ENCODE results near the gene HDAC9. TPM values are rescaled to one million over a fixed set of nuclear protein-coding genes. Genes with fewer than 3 reads are reported as not detected.
"Not testable (repeated sequence)": the region's sequence is repeated elsewhere in the genome, so short reads cannot be mapped to it uniquely, and the experiment has no call there.

HDAC9 gene
- total RNA-seq, 2 donors from 2014 or later = 1.5 to 4.0 TPM

- 90 to 100% methylated on average over 1 to 3 of the region's 3 CpGs for WGBS, 2 experiments (ENCODE audit: insufficient coverage in 1 of 2, insufficient read length in 1 of 2)
- DNase-seq = no peak
- no peaks in the 10 kb centered on the region for H3K9me3 Mint-ChIP-seq
- H3K4me1 Mint-ChIP-seq = peaks cover 25% of the 10 kb centered on the region
- no peaks in the 10 kb centered on the region for H3K4me1 ChIP-seq (ENCODE audit: control insufficient read depth, insufficient read depth, low read length)
- no peak overlapping the region for H3K4me3 ChIP-seq (ENCODE audit: low read length)
- H3K36me3 ChIP-seq (ENCODE audit: control insufficient read depth, insufficient read depth, low read length) = no peaks in the 10 kb centered on the region
- H3K27ac Mint-ChIP-seq = no peak overlapping the region
- no peak overlapping the region for H3K9ac ChIP-seq (ENCODE audit: extremely low read depth, low read length, poor library complexity, severe bottlenecking)
- H3K27me3 ChIP-seq (ENCODE audit: control insufficient read depth, insufficient read depth, low read length, poor library complexity, severe bottlenecking) = peaks cover 12% of the 10 kb centered on the region
- H3K36me3 Mint-ChIP-seq (ENCODE audit: low read depth) = no peaks in the 10 kb centered on the region
- TF ChIP-seq CTCF (conservative IDR thresholded peaks at IDR 0.05) = no peak
- peaks cover 4% of the 10 kb centered on the region for H3K27me3 Mint-ChIP-seq (ENCODE audit: insufficient read depth)
- H3K27ac ChIP-seq (ENCODE audit: low read depth, low read length) = no peak overlapping the region
- H3K9me3 ChIP-seq (ENCODE audit: control insufficient read depth, low read length) = no peaks in the 10 kb centered on the region
- no peak overlapping the region for H3K4me3 Mint-ChIP-seq
Measured at GRCh38 chr7:18965657-18966056, 470.1 kb downstream of the HDAC9 start.

DNA sequence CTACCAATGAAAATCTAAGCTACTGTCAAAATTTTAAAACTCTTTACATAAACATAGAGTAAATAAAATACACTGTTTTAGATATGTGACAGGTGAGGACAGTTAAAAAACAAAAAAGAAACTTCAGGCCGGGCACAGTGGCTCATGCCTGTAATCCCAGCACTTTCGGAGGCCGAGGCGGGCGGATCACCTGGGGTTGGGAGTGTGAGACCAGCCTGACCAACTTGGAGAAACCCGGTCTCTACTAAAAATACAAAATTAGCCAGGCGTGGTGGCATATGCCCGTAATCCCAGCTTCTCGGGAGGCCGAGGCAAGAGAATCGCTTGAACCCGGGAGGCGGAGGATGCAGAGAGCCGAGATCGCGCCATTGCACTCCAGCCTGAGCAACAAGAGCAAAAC is 472.2 kb downstream of the HDAC9 start:
- H3K27me3 ChIP-seq (ENCODE audit: control insufficient read depth, insufficient read depth, low read length, poor library complexity, severe bottlenecking) = peaks cover 12% of the 10 kb centered on the region
- H3K27ac ChIP-seq (ENCODE audit: low read depth, low read length); H3K27ac Mint-ChIP-seq; H3K4me3 Mint-ChIP-seq; H3K4me1 ChIP-seq (ENCODE audit: control insufficient read depth, insufficient read depth, low read length); H3K9me3 ChIP-seq (ENCODE audit: control insufficient read depth, low read length); H3K36me3 ChIP-seq (ENCODE audit: control insufficient read depth, insufficient read depth, low read length); H3K4me3 ChIP-seq (ENCODE audit: low read length); H3K9ac ChIP-seq (ENCODE audit: extremely low read depth, low read length, poor library complexity, severe bottlenecking); H3K36me3 Mint-ChIP-seq (ENCODE audit: low read depth); DNase-seq; H3K27me3 Mint-ChIP-seq (ENCODE audit: insufficient read depth); H3K9me3 Mint-ChIP-seq: not testable (repeated sequence)
- H3K4me1 Mint-ChIP-seq = peaks cover 18% of the 10 kb centered on the region
- 92 to 94% methylated on average over 10 to 16 of the region's 16 CpGs for WGBS, 2 experiments (ENCODE audit: insufficient coverage in 1 of 2, insufficient read length in 1 of 2)

- Mint-ChIP-seq H3K36me3 (ENCODE audit: low read depth) (no peaks in the 10 kb centered on the region), H3K27ac (no peak overlapping the region), H3K27me3 (ENCODE audit: insufficient read depth) (no peaks in the 10 kb centered on the region), H3K4me1 (peaks cover 2% of the 10 kb centered on the region), H3K9me3 (no peaks in the 10 kb centered on the region), H3K4me3 (no peak overlapping the region)
- no peaks in the 10 kb centered on the region for H3K9me3 ChIP-seq (ENCODE audit: control insufficient read depth, low read length)
- H3K36me3 ChIP-seq (ENCODE audit: control insufficient read depth, insufficient read depth, low read length) = no peaks in the 10 kb centered on the region
- no peak for TF ChIP-seq CTCF (conservative IDR thresholded peaks at IDR 0.05)
- no peak for DNase-seq
- H3K4me1 ChIP-seq (ENCODE audit: control insufficient read depth, insufficient read depth, low read length) = no peaks in the 10 kb centered on the region
- no peak overlapping the region for H3K27ac ChIP-seq (ENCODE audit: low read depth, low read length)
- H3K9ac ChIP-seq (ENCODE audit: extremely low read depth, low read length, poor library complexity, severe bottlenecking) = no peak overlapping the region
- WGBS, 2 experiments (ENCODE audit: insufficient coverage in 1 of 2, insufficient read length in 1 of 2) = 100% methylated on average over 1 of the region's 1 CpG; no CpG with 5 or more reads in 1 of the 2 experiments
- no peaks in the 10 kb centered on the region for H3K27me3 ChIP-seq (ENCODE audit: control insufficient read depth, insufficient read depth, low read length, poor library complexity, severe bottlenecking)
- H3K4me3 ChIP-seq (ENCODE audit: low read length) = no peak overlapping the region
Measured at GRCh38 chr7:18971839-18972238, 476.3 kb downstream of the HDAC9 start.

DNA sequence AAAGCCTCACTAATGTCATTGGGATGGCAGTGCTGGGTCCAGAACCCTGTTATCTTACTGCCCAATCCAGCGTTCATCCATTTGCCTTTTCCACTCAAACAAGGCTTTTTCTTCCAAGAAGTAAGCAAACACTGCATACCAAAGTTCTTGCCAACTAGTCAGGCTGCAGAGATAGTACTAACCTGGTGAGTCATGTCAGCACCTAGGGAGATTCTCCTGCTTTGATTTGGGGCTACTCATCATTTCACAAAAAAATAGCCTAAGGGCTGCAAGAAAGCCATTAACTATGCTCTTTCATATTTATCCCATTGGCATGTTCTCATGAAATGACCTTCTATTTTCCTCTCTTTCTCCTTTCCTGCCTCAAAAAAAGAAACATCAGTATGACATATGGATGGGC is 479.3 kb downstream of the HDAC9 start:
- Histone ChIP-seq H3K4me3 (ENCODE audit: low read length) (no peak overlapping the region), H3K27ac (ENCODE audit: low read depth, low read length) (no peak overlapping the region), H3K36me3 (ENCODE audit: control insufficient read depth, insufficient read depth, low read length) (no peaks in the 10 kb centered on the region), H3K9ac (ENCODE audit: extremely low read depth, low read length, poor library complexity, severe bottlenecking) (no peak overlapping the region), H3K27me3 (ENCODE audit: control insufficient read depth, insufficient read depth, low read length, poor library complexity, severe bottlenecking) (no peaks in the 10 kb centered on the region), H3K9me3 (ENCODE audit: control insufficient read depth, low read length) (no peaks in the 10 kb centered on the region), H3K4me1 (ENCODE audit: control insufficient read depth, insufficient read depth, low read length) (no peaks in the 10 kb centered on the region)
- no peak overlapping the region for H3K4me3 Mint-ChIP-seq
- H3K9me3 Mint-ChIP-seq = no peaks in the 10 kb centered on the region
- peaks cover 5% of the 10 kb centered on the region for H3K4me1 Mint-ChIP-seq
- no peaks in the 10 kb centered on the region for H3K27me3 Mint-ChIP-seq (ENCODE audit: insufficient read depth)
- 90 to 91% methylated on average over 1 of the region's 1 CpG for WGBS, 2 experiments (ENCODE audit: insufficient coverage in 1 of 2, insufficient read length in 1 of 2)
- DNase-seq = no peak
- no peak for TF ChIP-seq CTCF (conservative IDR thresholded peaks at IDR 0.05)
- H3K27ac Mint-ChIP-seq = no peak overlapping the region
- no peaks in the 10 kb centered on the region for H3K36me3 Mint-ChIP-seq (ENCODE audit: low read depth)
